ENCODE results near the gene STRADB. TPM values are rescaled to one million over a fixed set of nuclear protein-coding genes. Genes with fewer than 3 reads are reported as not detected.

The STRADB gene
- total RNA-seq, 1 experiment from 2014 or later, result 24.0 TPM

GRCh38 chr2:201460532-201460931 is 9.0 kb downstream of the STRADB start:
- CTCF ChIA-PET, result no interaction called here
- no peak overlapping the region for H3K4me3 ChIP-seq
- DNase-seq, result no peak
- H3K4me2 ChIP-seq, result no peak overlapping the region
- intact Hi-C loops (cut with micrococcal nuclease; ENCODE audit: unreplicated experiment), result no loop called here
- no peaks in the 10 kb centered on the region for H3K27me3 ChIP-seq (ENCODE audit: insufficient read depth, low read depth)
- no TSS peak for BruUV-seq (replicated peaks)
- POLR2A ChIA-PET (ENCODE audit: unreplicated experiment), result interaction anchor here (0.5 kb wide), 1 partner anchor 322 kb away, joined by 5 read pairs; no protein-coding TSS in a partner anchor
- H3K79me2 ChIP-seq (ENCODE audit: low read depth), result no peaks in the 10 kb centered on the region
- TF ChIP-seq EZH2 (IDR thresholded peaks at IDR 0.05; ENCODE audit: low read depth) (no peak), CTCF (conservative IDR thresholded peaks at IDR 0.05) (no peak)
- no peaks in the 10 kb centered on the region for H3K9me3 ChIP-seq (ENCODE audit: insufficient read depth, low read depth)
- no peaks in the 10 kb centered on the region for H3F3A ChIP-seq (ENCODE audit: insufficient read depth, low read depth)
- H3K4me1 ChIP-seq (replicated peaks; ENCODE audit: insufficient read depth), result 0 out of 2 replicates have a peak, but pooled peaks cover under 1% of the 10 kb centered on the region
- H2AFZ ChIP-seq, result no peak overlapping the region
- H3K36me3 ChIP-seq (ENCODE audit: low read depth), result 0 out of 2 replicates have a peak, but pooled peaks cover 5% of the 10 kb centered on the region
- H4K20me1 ChIP-seq (ENCODE audit: insufficient read depth), result no peaks in the 10 kb centered on the region
- no peaks in the 10 kb centered on the region for H3K9me2 ChIP-seq (ENCODE audit: insufficient read depth)
- H3K27ac ChIP-seq, result no peak overlapping the region

DNA sequence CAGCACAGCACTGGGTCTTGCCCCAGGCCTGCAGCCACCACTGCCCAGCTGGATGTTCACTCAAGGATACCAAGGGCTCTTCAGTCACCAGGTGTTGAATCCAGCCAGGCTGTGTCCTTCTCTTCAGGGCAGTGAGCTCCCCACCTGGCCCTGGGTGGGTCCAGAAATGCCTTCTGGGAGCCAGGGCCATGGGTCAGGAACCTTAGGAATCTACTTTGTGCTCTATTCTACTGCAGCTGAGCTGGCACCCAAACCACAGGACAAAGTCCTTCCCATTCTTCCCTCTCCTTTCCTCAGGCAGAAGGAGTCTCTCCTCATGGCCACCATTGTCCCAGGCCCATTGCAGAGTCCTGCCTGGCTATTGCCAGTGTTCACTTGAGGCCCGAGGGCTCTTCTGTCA is 13.0 kb downstream of the STRADB start:
- TF ChIP-seq CTCF (conservative IDR thresholded peaks at IDR 0.05) (no peak), EZH2 (IDR thresholded peaks at IDR 0.05; ENCODE audit: low read depth) (no peak)
- intact Hi-C loops (cut with micrococcal nuclease; ENCODE audit: unreplicated experiment), result no loop called here
- H3K36me3 ChIP-seq (ENCODE audit: low read depth), result no peaks in the 10 kb centered on the region; the same call in 1 of the 2 replicates
- H4K20me1 ChIP-seq (ENCODE audit: insufficient read depth), result no peaks in the 10 kb centered on the region
- BruUV-seq (replicated peaks), result no TSS peak
- H3K27me3 ChIP-seq (ENCODE audit: insufficient read depth, low read depth), result no peaks in the 10 kb centered on the region
- H3K9me2 ChIP-seq (ENCODE audit: insufficient read depth), result no peaks in the 10 kb centered on the region
- no peaks in the 10 kb centered on the region for H3K79me2 ChIP-seq (ENCODE audit: low read depth)
- no peaks in the 10 kb centered on the region for H3K9me3 ChIP-seq (ENCODE audit: insufficient read depth, low read depth)
- no peak overlapping the region for H2AFZ ChIP-seq
- no peak for DNase-seq
- POLR2A ChIA-PET (ENCODE audit: unreplicated experiment), result no interaction called here
- H3K4me2 ChIP-seq, result no peak overlapping the region
- CTCF ChIA-PET, result no interaction called here
- no peak overlapping the region for H3K4me3 ChIP-seq
- peaks cover 28% of the 10 kb centered on the region for H3K4me1 ChIP-seq (replicated peaks; ENCODE audit: insufficient read depth)
- peaks cover 8% of the 10 kb centered on the region; the same call in 1 of the 2 replicates for H3F3A ChIP-seq (ENCODE audit: insufficient read depth, low read depth)
- no peak overlapping the region for H3K27ac ChIP-seq

GRCh38 chr2:201465524-201465971 is 14.0 kb downstream of the STRADB start:
- intact Hi-C loops (cut with micrococcal nuclease; ENCODE audit: unreplicated experiment), result no loop called here
- Histone ChIP-seq H3K36me3 (ENCODE audit: low read depth) (no peaks in the 10 kb centered on the region; the same call in 1 of the 2 replicates), H3K79me2 (ENCODE audit: low read depth) (no peaks in the 10 kb centered on the region), H3K4me3 (no peak overlapping the region), H3K4me1 (replicated peaks; ENCODE audit: insufficient read depth) (peaks cover 28% of the 10 kb centered on the region), H3K9me2 (ENCODE audit: insufficient read depth) (no peaks in the 10 kb centered on the region), H2AFZ (no peak overlapping the region), H3K4me2 (peak overlapping the region; percentile 35), H3K27ac (peak overlapping the region; percentile 45), H4K20me1 (ENCODE audit: insufficient read depth) (no peaks in the 10 kb centered on the region), H3F3A (ENCODE audit: insufficient read depth, low read depth) (peaks cover 8% of the 10 kb centered on the region; the same call in 1 of the 2 replicates), H3K9me3 (ENCODE audit: insufficient read depth, low read depth) (no peaks in the 10 kb centered on the region), H3K27me3 (ENCODE audit: insufficient read depth, low read depth) (no peaks in the 10 kb centered on the region)
- ChIA-PET CTCF (no interaction called here), POLR2A (ENCODE audit: unreplicated experiment) (no interaction called here)
- BruUV-seq (replicated peaks), result no TSS peak
- TF ChIP-seq EZH2 (IDR thresholded peaks at IDR 0.05; ENCODE audit: low read depth) (no peak), CTCF (conservative IDR thresholded peaks at IDR 0.05) (no peak)
- DNase-seq, result no peak
